ENCODE data around the gene GORASP1. TPM values are rescaled to one million over a fixed set of nuclear protein-coding genes. Genes with fewer than 3 reads are reported as not detected.

The GORASP1 gene
- total RNA-seq (2014; rRNA removed; shearing (Covaris generic)): 32.6 and 42.5 TPM in 2 replicates
- 21.1 and 25.3 TPM in 2 replicates for polyA plus RNA-seq (2015; cell fraction: cytosol; rRNA removed)
- 89.5 and 98.7 TPM in 2 replicates for polyA plus RNA-seq (2015; cell fraction: nucleus; rRNA removed)

GRCh38 chr3:39107388-39108199 is at the start of gene GORASP1, which contains the start of gene TTC21A:
GORASP1 (minus strand) TSS chr3:39107627; CDS start chr3:39107541, 86 bp downstream.
TTC21A (plus strand) TSS chr3:39107680; CDS start chr3:39107838, 158 bp downstream.
- DNase-seq (ENCODE audit: low read depth): peak; percentile 79

- DNase-seq (ENCODE audit: low read depth): no peak
Measured at GRCh38 chr3:39156421-39156820, 49.0 kb upstream of the GORASP1 start.

GRCh38 chr3:39154280-39155021 is 47.0 kb upstream of the GORASP1 start:
- DNase-seq (ENCODE audit: low read depth): no peak

- DNase-seq (ENCODE audit: low read depth): no peak
Measured at GRCh38 chr3:39153977-39154279, 46.5 kb upstream of the GORASP1 start.

DNA sequence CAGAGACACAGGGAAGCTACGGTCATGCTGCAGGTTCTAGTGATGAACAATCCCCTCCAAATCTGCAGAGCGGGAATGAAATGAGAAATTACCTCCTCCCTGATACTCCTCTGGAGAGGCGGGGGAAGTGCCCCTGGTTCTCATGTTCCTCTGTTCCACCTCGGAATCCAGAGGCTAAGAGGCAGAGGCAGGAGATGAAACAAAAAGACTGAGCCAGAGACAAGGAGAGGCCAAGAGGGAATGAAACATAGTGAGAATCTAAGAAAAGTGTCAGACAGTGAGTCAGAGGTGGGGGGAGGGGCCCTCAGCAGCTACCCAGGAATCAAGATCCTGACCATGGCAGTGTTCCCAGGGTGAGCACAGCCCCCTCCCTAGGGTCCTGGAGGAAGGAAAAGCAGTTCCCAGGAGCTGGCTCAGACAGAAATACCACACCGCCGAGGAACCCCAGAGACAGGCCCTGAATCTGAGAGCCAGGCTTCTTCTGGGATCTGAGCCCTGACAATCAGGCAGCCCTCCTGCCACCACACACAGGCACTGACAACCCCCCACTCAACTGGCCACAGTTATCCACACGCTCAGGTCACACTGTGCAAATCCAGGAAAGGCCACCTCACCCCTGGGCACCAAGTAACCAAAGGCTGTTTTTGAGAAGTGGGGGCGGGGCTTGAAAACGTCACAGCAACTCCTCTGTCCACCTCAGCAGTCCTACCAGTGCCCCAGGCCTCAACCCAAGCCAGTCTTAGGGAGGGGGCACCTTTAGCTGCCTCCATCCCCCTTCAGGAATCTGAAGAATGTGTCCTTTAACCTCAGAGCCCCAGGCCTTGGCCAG is 43.6 kb upstream of the GORASP1 start:
- peak; percentile 98 for DNase-seq (ENCODE audit: low read depth)

GRCh38 chr3:39150148-39150802 is 42.8 kb upstream of the GORASP1 start:
- no peak for DNase-seq (ENCODE audit: low read depth)

- DNase-seq (ENCODE audit: low read depth): no peak
Measured at GRCh38 chr3:39149498-39150147, 42.2 kb upstream of the GORASP1 start.

- no peak for DNase-seq (ENCODE audit: low read depth)
Measured at GRCh38 chr3:39149059-39149455, 41.6 kb upstream of the GORASP1 start.

- no peak for DNase-seq (ENCODE audit: low read depth)
Measured at GRCh38 chr3:39148435-39149058, 41.1 kb upstream of the GORASP1 start.

- peak; percentile 79 for DNase-seq (ENCODE audit: low read depth)
Measured at GRCh38 chr3:39147711-39148434, 40.4 kb upstream of the GORASP1 start.

DNA sequence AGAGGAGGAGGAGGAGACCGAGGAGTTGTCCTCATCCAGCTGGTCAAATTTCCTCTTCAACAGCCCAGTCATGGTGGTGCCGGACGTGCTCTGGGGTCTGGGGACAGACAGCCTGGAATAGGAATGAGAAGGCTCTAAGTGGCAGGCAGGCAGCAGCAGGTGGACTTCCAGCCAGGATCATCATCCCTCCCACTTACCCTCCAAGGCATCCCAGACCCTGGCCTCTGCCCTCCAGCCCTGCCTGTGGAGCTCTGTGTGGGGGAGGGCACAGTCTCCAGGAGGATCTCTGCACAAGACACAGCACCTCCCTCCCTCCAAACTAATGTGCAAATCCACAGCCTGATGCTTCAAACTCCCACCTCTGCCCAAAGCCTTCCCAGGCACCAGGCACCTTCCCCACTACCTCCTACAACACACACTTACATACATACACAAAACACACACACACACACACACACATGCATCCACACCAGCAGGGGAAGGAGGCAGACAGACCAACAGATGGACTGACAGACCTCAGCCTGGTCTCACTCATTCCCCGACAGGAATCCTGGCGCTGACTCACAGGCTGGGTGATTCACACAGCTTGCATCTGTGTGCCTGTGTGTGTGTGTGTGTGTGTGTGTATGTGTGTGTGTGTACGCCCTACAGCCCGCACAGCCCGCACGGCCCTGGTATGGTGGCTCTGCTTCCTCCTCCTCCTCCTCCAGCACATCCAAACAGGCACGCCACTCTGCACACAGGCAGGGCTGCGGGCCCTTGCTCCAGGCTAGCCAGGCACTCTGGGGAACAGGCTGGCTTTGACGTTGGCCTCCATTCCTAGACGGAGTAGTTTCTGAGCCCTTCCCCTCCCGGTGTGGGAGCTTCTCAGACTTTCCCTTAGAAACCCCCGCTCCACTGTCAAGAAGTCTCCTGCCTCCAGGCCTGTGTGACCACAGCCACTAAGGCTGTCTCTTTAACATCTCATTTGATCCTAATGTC is 39.5 kb upstream of the GORASP1 start:
- DNase-seq (ENCODE audit: low read depth): peak; percentile 99

DNA sequence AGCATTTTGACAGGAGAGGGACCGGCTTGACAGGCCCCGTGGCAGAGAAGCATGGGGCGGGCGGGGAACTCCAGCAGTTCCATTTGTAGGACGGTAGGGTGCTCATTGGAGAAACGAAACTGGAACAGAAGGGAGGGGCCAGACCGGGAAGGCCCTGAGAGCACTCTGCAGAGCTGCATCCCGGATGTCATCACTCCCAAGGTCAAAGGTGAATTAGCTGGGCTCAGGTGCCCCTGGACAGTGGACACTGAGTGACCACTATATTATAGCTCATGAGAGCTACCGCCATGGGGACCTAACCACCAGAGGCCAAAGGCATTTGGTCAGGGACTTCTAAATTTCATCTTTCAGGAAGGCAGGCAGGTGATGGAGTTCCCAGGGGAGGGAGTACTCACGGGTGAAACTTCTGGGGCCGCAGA is 38.7 kb upstream of the GORASP1 start:
- DNase-seq (ENCODE audit: low read depth): no peak

DNA sequence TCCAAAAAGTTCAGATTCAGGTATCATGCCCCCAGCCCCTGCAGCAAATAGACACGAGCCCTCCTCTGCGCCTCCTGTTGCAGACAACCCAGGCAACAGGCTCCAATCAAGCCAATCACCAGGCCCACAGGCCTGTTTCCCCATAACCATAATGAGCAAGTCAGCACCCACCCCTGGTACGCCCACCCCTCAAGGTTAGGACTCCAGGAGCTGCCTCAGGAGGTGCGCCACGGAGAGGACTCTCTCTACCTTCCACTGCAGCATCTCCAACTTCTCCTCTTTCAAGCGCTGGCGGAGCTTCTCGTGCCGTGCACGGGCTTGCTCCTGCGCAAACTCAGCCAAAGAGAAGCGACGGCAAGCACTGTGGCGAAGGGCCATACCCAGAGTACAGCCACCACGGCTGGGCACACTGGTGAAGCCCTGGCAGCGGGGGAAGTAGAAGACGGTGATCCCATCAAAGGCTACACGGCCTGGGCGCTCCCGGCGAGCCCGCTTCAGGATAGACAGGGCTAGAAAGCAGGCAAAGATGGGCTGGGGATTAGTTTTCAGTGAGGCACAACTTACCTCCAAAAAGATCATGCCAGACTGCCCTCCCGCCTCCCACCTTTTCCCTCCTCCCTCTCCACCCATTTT is 37.4 kb upstream of the GORASP1 start:
- DNase-seq (ENCODE audit: low read depth): no peak

DNA sequence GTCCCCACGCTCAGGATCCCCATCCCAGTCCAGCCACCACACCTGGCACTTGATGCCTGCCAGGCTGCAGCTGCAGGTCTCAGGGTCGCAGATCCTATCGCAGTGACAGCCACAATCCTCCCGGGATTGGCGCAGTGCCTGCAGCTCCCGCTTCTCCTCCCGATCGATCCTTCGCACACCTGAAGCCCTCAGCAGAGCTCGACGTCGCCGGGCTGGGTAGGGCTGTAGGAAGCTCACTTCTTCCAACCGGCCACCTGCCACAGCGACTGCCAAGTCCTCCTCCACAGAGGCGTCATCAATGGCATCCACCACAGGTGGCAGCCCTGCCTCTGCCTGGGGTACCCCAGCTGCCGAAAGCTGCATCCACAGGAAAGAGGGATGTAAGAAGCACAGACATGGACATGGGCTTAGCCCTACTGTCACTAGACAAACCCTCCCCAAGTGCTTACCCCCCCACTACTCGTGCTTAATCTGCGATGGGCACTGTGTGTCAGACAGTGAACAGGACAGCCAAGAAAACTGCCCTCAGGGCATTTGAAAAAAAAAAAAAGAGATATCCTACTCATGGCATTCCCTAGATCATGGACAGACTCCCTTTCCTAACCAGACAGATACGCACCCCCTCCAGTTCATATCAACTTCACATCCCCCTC is 36.8 kb upstream of the GORASP1 start:
- DNase-seq (ENCODE audit: low read depth): no peak

- no peak for DNase-seq (ENCODE audit: low read depth)
Measured at GRCh38 chr3:39143051-39143885, 35.8 kb upstream of the GORASP1 start.

DNA sequence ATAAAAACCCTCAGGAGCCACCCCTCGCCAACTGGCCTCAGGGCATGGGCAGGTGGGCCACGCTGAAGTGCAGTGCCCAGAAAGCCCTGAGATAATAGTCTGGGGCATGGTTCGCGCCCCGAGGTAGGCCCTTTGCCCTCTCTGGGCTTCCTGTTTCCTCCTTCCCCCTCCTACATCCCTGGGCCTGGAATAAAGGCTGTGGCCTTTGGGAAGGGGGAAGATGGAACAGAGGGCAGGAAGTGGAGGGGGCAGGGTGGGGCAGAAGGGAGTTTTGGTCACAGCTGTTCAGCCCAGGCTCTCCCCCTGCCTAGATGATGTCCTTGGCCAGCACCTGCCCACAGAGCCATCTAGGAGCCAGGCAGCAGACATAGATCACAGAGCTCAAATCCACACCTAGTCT is 34.6 kb upstream of the GORASP1 start:
- DNase-seq (ENCODE audit: low read depth): no peak

Data from HT1080 (cell line).